B cell (primary cell): ENCODE measurements around the gene PRDM10.

Source experiments
- CTCF ChIP-seq: fragments of 200-600 bp; IDR thresholded peaks from one replicate; pipeline ENCODE4 v1.8.0; 2022; ENCODE audit warnings: antibody characterized with exemption, mild to moderate bottlenecking
- EZH2 ChIP-seq: IDR thresholded peaks from 2 replicates; pipeline ENCODE4 v1.6.1; 2012; ENCODE audit warnings: borderline replicate concordance, low read depth, mild to moderate bottlenecking, moderate library complexity, low read length; ENCODE audit not compliant: insufficient read depth, poor library complexity, severe bottlenecking

- TF ChIP-seq CTCF: no peak
- no peak for TF ChIP-seq EZH2
Measured at GRCh38 chr11:129944696-129945095, 57.9 kb downstream of the PRDM10 start.
